Uterus (tissue), 2 donors: Measurements from ENCODE around the gene CHPF.

Source experiments
- POLR2A ChIP-seq, 2 donors: fragments of 450-650 bp; IDR thresholded peaks; one replicate each; pipeline ENCODE4 v1.6.1; 2016; ENCODE audit warnings: antibody characterized with exemption in 2 of 2, mild to moderate bottlenecking in 1 of 2, moderate library complexity in 1 of 2
- TF ChIP-seq, protein P1 (sequence below), 4 experiments: fragments of 200-600 bp in 2 of 4; fragments of 450-650 bp in 2 of 4; sonication (generic) in 2 of 4; IDR thresholded peaks; one replicate each; pipeline ENCODE4 v1.5.1; 2016 to 2019; ENCODE audit warnings: antibody characterized with exemption in 4 of 4, mild to moderate bottlenecking in 2 of 4, moderate library complexity in 1 of 4

DNA sequence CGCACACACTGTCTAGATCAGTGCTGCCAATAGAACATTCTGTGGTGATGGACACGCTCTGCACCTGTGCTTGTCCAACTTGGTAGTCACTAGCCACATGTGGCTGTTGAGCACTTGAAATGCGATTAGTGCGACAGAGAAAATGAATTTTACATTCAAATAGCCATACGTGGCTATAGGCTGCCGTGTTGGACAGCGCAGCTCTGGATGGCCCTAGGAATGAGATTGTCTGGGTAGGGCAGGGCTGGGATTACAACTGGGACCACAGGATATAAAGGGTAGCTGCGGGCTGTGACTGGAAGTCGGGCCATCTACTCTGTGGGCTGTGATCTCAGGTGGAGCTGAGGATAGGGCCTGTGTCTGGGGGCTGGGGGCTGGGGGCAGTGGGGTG is 24.1 kb downstream of the CHPF start:
- TF ChIP-seq, protein P1, sequence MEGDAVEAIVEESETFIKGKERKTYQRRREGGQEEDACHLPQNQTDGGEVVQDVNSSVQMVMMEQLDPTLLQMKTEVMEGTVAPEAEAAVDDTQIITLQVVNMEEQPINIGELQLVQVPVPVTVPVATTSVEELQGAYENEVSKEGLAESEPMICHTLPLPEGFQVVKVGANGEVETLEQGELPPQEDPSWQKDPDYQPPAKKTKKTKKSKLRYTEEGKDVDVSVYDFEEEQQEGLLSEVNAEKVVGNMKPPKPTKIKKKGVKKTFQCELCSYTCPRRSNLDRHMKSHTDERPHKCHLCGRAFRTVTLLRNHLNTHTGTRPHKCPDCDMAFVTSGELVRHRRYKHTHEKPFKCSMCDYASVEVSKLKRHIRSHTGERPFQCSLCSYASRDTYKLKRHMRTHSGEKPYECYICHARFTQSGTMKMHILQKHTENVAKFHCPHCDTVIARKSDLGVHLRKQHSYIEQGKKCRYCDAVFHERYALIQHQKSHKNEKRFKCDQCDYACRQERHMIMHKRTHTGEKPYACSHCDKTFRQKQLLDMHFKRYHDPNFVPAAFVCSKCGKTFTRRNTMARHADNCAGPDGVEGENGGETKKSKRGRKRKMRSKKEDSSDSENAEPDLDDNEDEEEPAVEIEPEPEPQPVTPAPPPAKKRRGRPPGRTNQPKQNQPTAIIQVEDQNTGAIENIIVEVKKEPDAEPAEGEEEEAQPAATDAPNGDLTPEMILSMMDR (IDR thresholded peaks at IDR 0.05): no peak
- TF ChIP-seq POLR2A (IDR thresholded peaks at IDR 0.05): no peak
